ENCODE results near the gene WDR17.

WDR17 gene

DNA sequence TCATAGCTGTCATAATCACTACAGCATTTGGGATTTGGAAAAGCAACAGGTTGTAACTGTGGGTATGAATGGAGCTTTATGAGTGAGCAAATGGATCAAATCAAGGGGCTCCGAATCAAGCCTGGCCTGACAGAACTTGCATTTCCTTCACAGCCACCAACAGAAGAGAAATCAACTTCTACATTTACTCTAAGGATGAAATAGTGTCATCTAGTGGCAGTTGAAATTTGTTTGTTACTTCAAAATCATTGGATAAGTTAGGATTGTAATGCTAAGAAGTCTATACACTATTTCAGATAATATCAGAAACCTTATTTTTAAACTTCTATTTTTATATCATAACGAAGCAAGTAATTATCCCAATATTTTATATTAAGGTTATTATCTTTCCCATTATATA, 10.7 kb upstream of the WDR17 start:
- Histone ChIP-seq H2BK15ac (ENCODE audit: low read depth, poor library complexity, severe bottlenecking) (no peak overlapping the region), H3K23ac (ENCODE audit: low read length in 2 of 2) (no peak overlapping the region), H3K9me3 (ENCODE audit: control insufficient read depth, low read length) (no peaks in the 10 kb centered on the region), H3K4me1 (ENCODE audit: control insufficient read depth, insufficient read depth, low read depth, low read length) (no peaks in the 10 kb centered on the region), H2AFZ (ENCODE audit: low read depth, low read length) (no peak overlapping the region), H4K8ac (ENCODE audit: low read length) (no peak overlapping the region), H3K14ac (ENCODE audit: low read length in 2 of 2) (no peak overlapping the region), H2BK120ac (ENCODE audit: low read depth, low read length) (no peak overlapping the region), H4K91ac (ENCODE audit: low read length) (no peak overlapping the region), H2BK5ac (ENCODE audit: low read depth, low read length, poor library complexity, severe bottlenecking) (no peak overlapping the region), H3K4ac (ENCODE audit: low read depth in 1 of 2, low read length in 2 of 2) (no peak overlapping the region), H3K27me3 (ENCODE audit: control insufficient read depth in 1 of 2, insufficient read depth in 1 of 2, low read length in 2 of 2) (no peaks in the 10 kb centered on the region), H2AK5ac (ENCODE audit: low read length, severe bottlenecking) (no peak overlapping the region), H3K4me2 (ENCODE audit: low read length, poor library complexity, severe bottlenecking) (no peak overlapping the region), H3K27ac (ENCODE audit: low read length, poor library complexity, severe bottlenecking) (no peak overlapping the region), H3K4me3 (ENCODE audit: insufficient read depth in 1 of 2, low read depth in 1 of 2, low read length in 2 of 2) (no peak overlapping the region), H3K9ac (ENCODE audit: low read length) (no peak overlapping the region), H2BK12ac (ENCODE audit: low read length in 2 of 2) (no peak overlapping the region), H3K79me1 (replicated peaks; ENCODE audit: low read length, poor library complexity, severe bottlenecking) (no peaks in the 10 kb centered on the region), H3K18ac (ENCODE audit: low read depth in 1 of 2, low read length in 2 of 2) (no peak overlapping the region), H3K36me3 (ENCODE audit: control insufficient read depth in 1 of 2, insufficient read depth in 2 of 2, low read depth in 1 of 2, low read length in 2 of 2) (no peaks in the 10 kb centered on the region)
- WGBS = no CpG with 5 or more reads among the region's 2 CpGs
- no peak for DNase-seq

GRCh38 chr4:176063718-176064117, 1.9 kb upstream of the WDR17 start:
- Histone ChIP-seq H2BK15ac (ENCODE audit: low read depth, poor library complexity, severe bottlenecking) (no peak overlapping the region), H2BK120ac (ENCODE audit: low read depth, low read length) (no peak overlapping the region), H3K4me1 (ENCODE audit: control insufficient read depth, insufficient read depth, low read depth, low read length) (no peaks in the 10 kb centered on the region), H3K36me3 (ENCODE audit: control insufficient read depth in 1 of 2, insufficient read depth in 2 of 2, low read depth in 1 of 2, low read length in 2 of 2) (no peaks in the 10 kb centered on the region), H3K9me3 (ENCODE audit: control insufficient read depth, low read length) (no peaks in the 10 kb centered on the region), H4K8ac (ENCODE audit: low read length) (no peak overlapping the region), H3K9ac (ENCODE audit: low read length) (no peak overlapping the region), H3K23ac (ENCODE audit: low read length in 2 of 2) (no peak overlapping the region), H3K27ac (ENCODE audit: low read length, poor library complexity, severe bottlenecking) (no peak overlapping the region), H2BK5ac (ENCODE audit: low read depth, low read length, poor library complexity, severe bottlenecking) (no peak overlapping the region), H2AK5ac (ENCODE audit: low read length, severe bottlenecking) (no peak overlapping the region), H3K18ac (ENCODE audit: low read depth in 1 of 2, low read length in 2 of 2) (no peak overlapping the region), H3K4ac (ENCODE audit: low read depth in 1 of 2, low read length in 2 of 2) (no peak overlapping the region), H3K4me2 (ENCODE audit: low read length, poor library complexity, severe bottlenecking) (no peak overlapping the region), H3K4me3 (ENCODE audit: insufficient read depth in 1 of 2, low read depth in 1 of 2, low read length in 2 of 2) (no peak overlapping the region), H2BK12ac (ENCODE audit: low read length in 2 of 2) (no peak overlapping the region), H2AFZ (ENCODE audit: low read depth, low read length) (no peak overlapping the region), H3K27me3 (ENCODE audit: control insufficient read depth in 1 of 2, insufficient read depth in 1 of 2, low read length in 2 of 2) (no peaks in the 10 kb centered on the region), H4K91ac (ENCODE audit: low read length) (no peak overlapping the region), H3K14ac (ENCODE audit: low read length in 2 of 2) (no peak overlapping the region), H3K79me1 (replicated peaks; ENCODE audit: low read length, poor library complexity, severe bottlenecking) (no peaks in the 10 kb centered on the region)
- DNase-seq = no peak
- 93% methylated on average over 20 of the region's 20 CpGs for WGBS

GRCh38 chr4:176064539-176064938, 1.1 kb upstream of the WDR17 start:
- Histone ChIP-seq H4K8ac (ENCODE audit: low read length) (no peak overlapping the region), H2AFZ (ENCODE audit: low read depth, low read length) (no peak overlapping the region), H2BK5ac (ENCODE audit: low read depth, low read length, poor library complexity, severe bottlenecking) (no peak overlapping the region), H3K4me3 (ENCODE audit: insufficient read depth in 1 of 2, low read depth in 1 of 2, low read length in 2 of 2) (no peak overlapping the region), H4K91ac (ENCODE audit: low read length) (no peak overlapping the region), H3K27ac (ENCODE audit: low read length, poor library complexity, severe bottlenecking) (no peak overlapping the region), H3K9ac (ENCODE audit: low read length) (no peak overlapping the region), H2BK15ac (ENCODE audit: low read depth, poor library complexity, severe bottlenecking) (no peak overlapping the region), H3K27me3 (ENCODE audit: control insufficient read depth in 1 of 2, insufficient read depth in 1 of 2, low read length in 2 of 2) (no peaks in the 10 kb centered on the region), H3K4me1 (ENCODE audit: control insufficient read depth, insufficient read depth, low read depth, low read length) (no peaks in the 10 kb centered on the region), H3K9me3 (ENCODE audit: control insufficient read depth, low read length) (no peaks in the 10 kb centered on the region), H2AK5ac (ENCODE audit: low read length, severe bottlenecking) (no peak overlapping the region), H3K18ac (ENCODE audit: low read depth in 1 of 2, low read length in 2 of 2) (no peak overlapping the region), H3K36me3 (ENCODE audit: control insufficient read depth in 1 of 2, insufficient read depth in 2 of 2, low read depth in 1 of 2, low read length in 2 of 2) (no peaks in the 10 kb centered on the region), H2BK120ac (ENCODE audit: low read depth, low read length) (no peak overlapping the region), H3K4ac (ENCODE audit: low read depth in 1 of 2, low read length in 2 of 2) (no peak overlapping the region), H3K14ac (ENCODE audit: low read length in 2 of 2) (no peak overlapping the region), H2BK12ac (ENCODE audit: low read length in 2 of 2) (no peak overlapping the region), H3K4me2 (ENCODE audit: low read length, poor library complexity, severe bottlenecking) (no peak overlapping the region), H3K79me1 (replicated peaks; ENCODE audit: low read length, poor library complexity, severe bottlenecking) (no peaks in the 10 kb centered on the region), H3K23ac (ENCODE audit: low read length in 2 of 2) (no peak overlapping the region)
- 95% methylated on average over 1 of the region's 2 CpGs for WGBS
- DNase-seq = no peak

DNA sequence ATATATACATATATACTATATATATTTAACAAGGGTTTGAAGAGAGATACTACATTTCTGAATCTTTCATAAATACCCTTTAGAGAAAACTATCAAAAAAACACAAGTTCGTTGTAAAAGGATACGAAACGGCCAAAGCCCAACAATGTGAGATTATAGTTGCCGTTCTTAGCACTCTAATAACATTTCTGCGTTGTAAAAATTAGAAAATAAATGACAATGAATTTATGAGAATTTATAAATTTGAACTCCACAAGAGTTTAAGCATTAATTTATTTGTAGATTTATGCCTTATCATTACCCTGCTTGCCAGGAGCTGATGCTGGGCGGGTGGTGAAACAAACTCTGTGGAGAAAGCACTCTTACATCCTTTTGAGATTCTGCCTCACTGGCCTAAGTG, 1.1 kb downstream of the WDR17 start:
- Histone ChIP-seq H3K4me3 (ENCODE audit: insufficient read depth in 1 of 2, low read depth in 1 of 2, low read length in 2 of 2) (no peak overlapping the region), H3K18ac (ENCODE audit: low read depth in 1 of 2, low read length in 2 of 2) (no peak overlapping the region), H3K4me2 (ENCODE audit: low read length, poor library complexity, severe bottlenecking) (no peak overlapping the region), H2BK120ac (ENCODE audit: low read depth, low read length) (no peak overlapping the region), H3K27me3 (ENCODE audit: control insufficient read depth in 1 of 2, insufficient read depth in 1 of 2, low read length in 2 of 2) (no peaks in the 10 kb centered on the region), H2AK5ac (ENCODE audit: low read length, severe bottlenecking) (no peak overlapping the region), H3K4ac (ENCODE audit: low read depth in 1 of 2, low read length in 2 of 2) (no peak overlapping the region), H4K91ac (ENCODE audit: low read length) (no peak overlapping the region), H2AFZ (ENCODE audit: low read depth, low read length) (no peak overlapping the region), H2BK5ac (ENCODE audit: low read depth, low read length, poor library complexity, severe bottlenecking) (no peak overlapping the region), H3K23ac (ENCODE audit: low read length in 2 of 2) (no peak overlapping the region), H3K4me1 (ENCODE audit: control insufficient read depth, insufficient read depth, low read depth, low read length) (no peaks in the 10 kb centered on the region), H2BK12ac (ENCODE audit: low read length in 2 of 2) (no peak overlapping the region), H3K9ac (ENCODE audit: low read length) (no peak overlapping the region), H3K14ac (ENCODE audit: low read length in 2 of 2) (no peak overlapping the region), H3K79me1 (replicated peaks; ENCODE audit: low read length, poor library complexity, severe bottlenecking) (no peaks in the 10 kb centered on the region), H2BK15ac (ENCODE audit: low read depth, poor library complexity, severe bottlenecking) (no peak overlapping the region), H3K9me3 (ENCODE audit: control insufficient read depth, low read length) (no peaks in the 10 kb centered on the region), H4K8ac (ENCODE audit: low read length) (no peak overlapping the region), H3K36me3 (ENCODE audit: control insufficient read depth in 1 of 2, insufficient read depth in 2 of 2, low read depth in 1 of 2, low read length in 2 of 2) (no peaks in the 10 kb centered on the region), H3K27ac (ENCODE audit: low read length, poor library complexity, severe bottlenecking) (no peak overlapping the region)
- DNase-seq = no peak
- 71% methylated on average over 1 of the region's 6 CpGs for WGBS
